ENCODE measurements around the gene PPARG. TPM values are rescaled to one million over a fixed set of nuclear protein-coding genes. Genes with fewer than 3 reads are reported as not detected.

Gene PPARG
- total RNA-seq, 1 experiment from 2014 or later: 71.6 TPM

DNA sequence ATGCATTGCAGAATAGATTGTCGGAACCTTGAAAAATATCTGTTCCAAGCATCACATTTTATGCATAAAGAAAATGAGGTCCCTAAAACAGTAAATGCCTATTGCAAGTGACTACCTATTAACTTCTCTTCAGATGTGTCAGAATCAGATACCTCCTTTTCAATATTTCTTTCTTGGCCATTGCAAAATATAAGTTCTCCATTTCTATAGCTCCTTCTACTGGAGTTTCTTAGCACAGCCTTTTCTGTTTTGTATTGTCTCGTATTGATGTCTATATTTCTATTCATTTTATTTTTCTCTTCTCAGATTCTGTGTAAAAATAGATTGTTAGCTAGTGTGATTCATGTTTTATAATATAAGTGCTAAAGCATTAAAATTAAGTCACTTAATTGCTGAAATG lies 63.4 kb downstream of the PPARG start:
- Histone ChIP-seq H3K27ac (ENCODE audit: low read depth, low read length) (no peak overlapping the region), H3K4me1 (ENCODE audit: control insufficient read depth in 1 of 2, insufficient read depth in 2 of 2, low read length in 2 of 2) (peaks cover 3 to 22% of the 10 kb centered on the region in 2 experiments; a peak in 2 of 4 replicates), H3K9me3 (ENCODE audit: control insufficient read depth in 1 of 2, insufficient read depth in 1 of 2, low read depth in 1 of 2, low read length in 2 of 2) (no peaks in the 10 kb centered on the region), H3K4me3 (replicated peaks in 1 of 2; ENCODE audit: low read depth in 1 of 2, low read length in 2 of 2) (no peak overlapping the region), H2AFZ (ENCODE audit: low read depth, low read length, poor library complexity, severe bottlenecking) (no peak overlapping the region), H3K9ac (ENCODE audit: low read length) (no peak overlapping the region), H3K4me2 (ENCODE audit: low read length) (no peak overlapping the region), H3K27me3 (ENCODE audit: insufficient read depth, low read length) (no peaks in the 10 kb centered on the region), H4K20me1 (ENCODE audit: insufficient read depth) (no peaks in the 10 kb centered on the region), H3K9me2 (ENCODE audit: insufficient read depth) (no peaks in the 10 kb centered on the region), H3K36me3 (ENCODE audit: control insufficient read depth in 1 of 2, insufficient read depth in 2 of 2, low read length in 2 of 2) (no peaks in the 10 kb centered on the region), H3K79me2 (ENCODE audit: insufficient read depth, low read length) (no peaks in the 10 kb centered on the region)
- ChIA-PET POLR2A (no interaction called here), CTCF (no interaction called here), RAD21 (ENCODE audit: low non-redundant PET in 1 of 2, low total read pairs in 2 of 2, uncharacterized antibody in 2 of 2, unreplicated experiment in 2 of 2) (no interaction called here)
- BruUV-seq (replicated peaks): no TSS peak
- ATAC-seq: no peak
- no peak for DNase-seq (ENCODE audit: low read depth, low spot score)
- TF ChIP-seq, protein P1, sequence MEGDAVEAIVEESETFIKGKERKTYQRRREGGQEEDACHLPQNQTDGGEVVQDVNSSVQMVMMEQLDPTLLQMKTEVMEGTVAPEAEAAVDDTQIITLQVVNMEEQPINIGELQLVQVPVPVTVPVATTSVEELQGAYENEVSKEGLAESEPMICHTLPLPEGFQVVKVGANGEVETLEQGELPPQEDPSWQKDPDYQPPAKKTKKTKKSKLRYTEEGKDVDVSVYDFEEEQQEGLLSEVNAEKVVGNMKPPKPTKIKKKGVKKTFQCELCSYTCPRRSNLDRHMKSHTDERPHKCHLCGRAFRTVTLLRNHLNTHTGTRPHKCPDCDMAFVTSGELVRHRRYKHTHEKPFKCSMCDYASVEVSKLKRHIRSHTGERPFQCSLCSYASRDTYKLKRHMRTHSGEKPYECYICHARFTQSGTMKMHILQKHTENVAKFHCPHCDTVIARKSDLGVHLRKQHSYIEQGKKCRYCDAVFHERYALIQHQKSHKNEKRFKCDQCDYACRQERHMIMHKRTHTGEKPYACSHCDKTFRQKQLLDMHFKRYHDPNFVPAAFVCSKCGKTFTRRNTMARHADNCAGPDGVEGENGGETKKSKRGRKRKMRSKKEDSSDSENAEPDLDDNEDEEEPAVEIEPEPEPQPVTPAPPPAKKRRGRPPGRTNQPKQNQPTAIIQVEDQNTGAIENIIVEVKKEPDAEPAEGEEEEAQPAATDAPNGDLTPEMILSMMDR (IDR thresholded peaks at IDR 0.05 in 2 of 3, conservative IDR thresholded peaks at IDR 0.05 in 1 of 3; ENCODE audit: borderline replicate concordance in 1 of 3, insufficient read depth in 1 of 3, low read depth in 2 of 3, low read length in 2 of 3): peak in 1 of 3 experiments; percentile 7; a peak in 1 of 6 replicates
- TF ChIP-seq TCF7L2 (IDR thresholded peaks at IDR 0.05; ENCODE audit: borderline replicate concordance, extremely low read depth, insufficient read depth, insufficient read length): no peak
- TF ChIP-seq RAD21 (IDR thresholded peaks at IDR 0.05; ENCODE audit: low read depth): peak; percentile 42
- TF ChIP-seq FOSL1 (IDR thresholded peaks at IDR 0.05; ENCODE audit: low read depth): no peak
- TF ChIP-seq POLR2AphosphoS5 (IDR thresholded peaks at IDR 0.05; ENCODE audit: low read depth, low read length): no peak
- no peak for TF ChIP-seq CBX3 (IDR thresholded peaks at IDR 0.05; ENCODE audit: low read depth)
- TF ChIP-seq SP1 (IDR thresholded peaks at IDR 0.05; ENCODE audit: low read depth): no peak
- intact Hi-C loops (cut with micrococcal nuclease): no loop called here

DNA sequence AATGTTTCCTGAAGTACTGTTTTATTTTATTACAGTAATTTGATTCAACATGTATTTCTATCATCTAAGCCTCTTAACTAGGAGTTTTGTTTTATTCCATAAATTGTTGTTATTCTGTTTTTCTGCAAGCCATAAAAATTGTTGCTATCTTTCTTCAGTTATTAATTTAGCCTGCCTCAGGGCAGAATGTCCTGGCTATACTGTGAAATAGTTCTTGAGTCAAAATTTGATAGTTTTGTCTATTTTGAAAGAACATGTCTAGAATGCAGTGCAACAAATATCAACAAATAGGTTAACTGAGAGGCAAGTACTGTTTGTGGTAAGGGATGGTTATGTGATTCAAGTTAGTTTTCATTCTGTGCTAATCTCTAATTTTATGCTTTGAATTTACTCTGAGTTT lies 63.9 kb downstream of the PPARG start:
- CTCF ChIA-PET: no interaction called here
- no peaks in the 10 kb centered on the region for H3K79me2 ChIP-seq (ENCODE audit: insufficient read depth, low read length)
- no peak for DNase-seq (ENCODE audit: low read depth, low spot score)
- H3K9me2 ChIP-seq (ENCODE audit: insufficient read depth): no peaks in the 10 kb centered on the region
- TF ChIP-seq JUND (IDR thresholded peaks at IDR 0.05) (no peak), ZFX (IDR thresholded peaks at IDR 0.05) (no peak), EGR1 (IDR thresholded peaks at IDR 0.05; ENCODE audit: low read depth) (no peak), SRF (IDR thresholded peaks at IDR 0.05; ENCODE audit: low read depth) (no peak), EZH2phosphoT487 (IDR thresholded peaks at IDR 0.05; ENCODE audit: borderline replicate concordance) (no peak), SIN3A (IDR thresholded peaks at IDR 0.05; ENCODE audit: low read depth) (no peak), ATF3 (IDR thresholded peaks at IDR 0.05) (no peak)
- no peak overlapping the region for H3K4me2 ChIP-seq (ENCODE audit: low read length)
- H3K27me3 ChIP-seq (ENCODE audit: insufficient read depth, low read length): no peaks in the 10 kb centered on the region
- no peak for ATAC-seq
- RAD21 ChIA-PET (ENCODE audit: low non-redundant PET in 1 of 2, low total read pairs in 2 of 2, uncharacterized antibody in 2 of 2, unreplicated experiment in 2 of 2): no interaction called here
- H3K9ac ChIP-seq (ENCODE audit: low read length): no peak overlapping the region
- no peak overlapping the region for H2AFZ ChIP-seq (ENCODE audit: low read depth, low read length, poor library complexity, severe bottlenecking)
- H3K36me3 ChIP-seq (ENCODE audit: control insufficient read depth in 1 of 2, insufficient read depth in 2 of 2, low read length in 2 of 2): no peaks in the 10 kb centered on the region
- no peaks in the 10 kb centered on the region for H4K20me1 ChIP-seq (ENCODE audit: insufficient read depth)
- no peaks in the 10 kb centered on the region for H3K9me3 ChIP-seq (ENCODE audit: control insufficient read depth in 1 of 2, insufficient read depth in 1 of 2, low read depth in 1 of 2, low read length in 2 of 2)
- peaks cover 3 to 26% of the 10 kb centered on the region in 2 experiments; a peak in 2 of 4 replicates for H3K4me1 ChIP-seq (ENCODE audit: control insufficient read depth in 1 of 2, insufficient read depth in 2 of 2, low read length in 2 of 2)
- no TSS peak for BruUV-seq (replicated peaks)
- POLR2A ChIA-PET: no interaction called here
- intact Hi-C loops (cut with micrococcal nuclease): no loop called here
- no peak overlapping the region for H3K4me3 ChIP-seq (replicated peaks in 1 of 2; ENCODE audit: low read depth in 1 of 2, low read length in 2 of 2)
- no peak overlapping the region for H3K27ac ChIP-seq (ENCODE audit: low read depth, low read length)
